GM18867 (cell line): ENCODE results near the gene PASK.

Source experiments
- ATAC-seq: cut with Tn5 transposase; IDR thresholded peaks from one replicate; pipeline ENCODE4 v1.9.1; 2021; ENCODE audit warnings: mild to moderate bottlenecking, moderate library complexity; ENCODE audit not compliant: unreplicated experiment

PASK gene

GRCh38 chr2:241068942-241069810 lies 80.1 kb downstream of the PASK start:
- ATAC-seq: no peak

GRCh38 chr2:241068136-241068941 lies 80.9 kb downstream of the PASK start:
- ATAC-seq: no peak

- ATAC-seq: no peak
These were observed 81.7 kb downstream of the PASK start for GRCh38 chr2:241067501-241068135.

GRCh38 chr2:241066893-241067341 lies 82.4 kb downstream of the PASK start:
- ATAC-seq: no peak

GRCh38 chr2:241066171-241066892 lies 82.9 kb downstream of the PASK start:
- no peak for ATAC-seq

GRCh38 chr2:241065355-241065803 lies 83.9 kb downstream of the PASK start:
- no peak for ATAC-seq

- no peak for ATAC-seq
These were observed 84.4 kb downstream of the PASK start for GRCh38 chr2:241064802-241065354.

GRCh38 chr2:241064008-241064801 lies 85.1 kb downstream of the PASK start:
- ATAC-seq: no peak

GRCh38 chr2:241063587-241063986 lies 85.7 kb downstream of the PASK start:
- no peak for ATAC-seq

- no peak for ATAC-seq
These were observed 86.2 kb downstream of the PASK start for GRCh38 chr2:241063093-241063551.

- ATAC-seq: no peak
These were observed 86.7 kb downstream of the PASK start for GRCh38 chr2:241062389-241063092.

- no peak for ATAC-seq
These were observed 88.0 kb downstream of the PASK start for GRCh38 chr2:241061275-241061674.
